ENCODE measurements around the gene PGM5.
"Not testable (repeated sequence)": the region's sequence is repeated elsewhere in the genome, so short reads cannot be mapped to it uniquely, and the experiment has no call there.

The PGM5 gene

GRCh38 chr9:68343992-68344391 lies 12.4 kb upstream of the PGM5 start:
- H3K27ac Mint-ChIP-seq; H3K36me3 Mint-ChIP-seq (ENCODE audit: low read depth); H3K4me3 Mint-ChIP-seq; H3K9me3 Mint-ChIP-seq; H3K4me1 Mint-ChIP-seq (ENCODE audit: low read depth); H3K27me3 Mint-ChIP-seq: not testable (repeated sequence)

GRCh38 chr9:68351689-68352088 lies 4.7 kb upstream of the PGM5 start:
- H3K4me1 Mint-ChIP-seq (ENCODE audit: low read depth); H3K4me3 Mint-ChIP-seq; H3K9me3 Mint-ChIP-seq; H3K27ac Mint-ChIP-seq; H3K36me3 Mint-ChIP-seq (ENCODE audit: low read depth): not testable (repeated sequence)
- H3K27me3 Mint-ChIP-seq, result peaks cover 15% of the 10 kb centered on the region

GRCh38 chr9:68355993-68356379 lies 425 bp upstream of the PGM5 start:
- Mint-ChIP-seq H3K4me3 (peak overlapping the region; percentile 69), H3K27me3 (peaks cover 25% of the 10 kb centered on the region)
- H3K36me3 Mint-ChIP-seq (ENCODE audit: low read depth); H3K9me3 Mint-ChIP-seq; H3K27ac Mint-ChIP-seq; H3K4me1 Mint-ChIP-seq (ENCODE audit: low read depth): not testable (repeated sequence)

GRCh38 chr9:68357119-68357714 lies 806 bp downstream of the PGM5 start:
- not testable (repeated sequence) for H3K36me3 Mint-ChIP-seq (ENCODE audit: low read depth); H3K27ac Mint-ChIP-seq; H3K9me3 Mint-ChIP-seq; H3K4me1 Mint-ChIP-seq (ENCODE audit: low read depth)
- Mint-ChIP-seq H3K27me3 (peaks cover 25% of the 10 kb centered on the region), H3K4me3 (peak overlapping the region; percentile 20)

- not testable (repeated sequence) for H3K27ac Mint-ChIP-seq; H3K36me3 Mint-ChIP-seq (ENCODE audit: low read depth); H3K9me3 Mint-ChIP-seq; H3K27me3 Mint-ChIP-seq; H3K4me1 Mint-ChIP-seq (ENCODE audit: low read depth)
- peak overlapping the region; percentile 2 for H3K4me3 Mint-ChIP-seq
Measured at GRCh38 chr9:68366933-68367547, 10.6 kb downstream of the PGM5 start.

GRCh38 chr9:68375789-68376188 lies 19.4 kb downstream of the PGM5 start:
- not testable (repeated sequence) for H3K9me3 Mint-ChIP-seq; H3K4me3 Mint-ChIP-seq; H3K36me3 Mint-ChIP-seq (ENCODE audit: low read depth); H3K4me1 Mint-ChIP-seq (ENCODE audit: low read depth); H3K27ac Mint-ChIP-seq
- peaks cover 17% of the 10 kb centered on the region for H3K27me3 Mint-ChIP-seq

GRCh38 chr9:68377723-68378122 lies 21.3 kb downstream of the PGM5 start:
- H3K9me3 Mint-ChIP-seq; H3K27ac Mint-ChIP-seq; H3K4me3 Mint-ChIP-seq; H3K4me1 Mint-ChIP-seq (ENCODE audit: low read depth); H3K36me3 Mint-ChIP-seq (ENCODE audit: low read depth): not testable (repeated sequence)
- H3K27me3 Mint-ChIP-seq, result peaks cover 14% of the 10 kb centered on the region

- H3K4me1 Mint-ChIP-seq (ENCODE audit: low read depth); H3K36me3 Mint-ChIP-seq (ENCODE audit: low read depth); H3K27ac Mint-ChIP-seq; H3K4me3 Mint-ChIP-seq; H3K9me3 Mint-ChIP-seq: not testable (repeated sequence)
- H3K27me3 Mint-ChIP-seq, result peaks cover 11% of the 10 kb centered on the region
Measured at GRCh38 chr9:68383894-68384293, 27.5 kb downstream of the PGM5 start.

GRCh38 chr9:68389558-68389957 lies 33.1 kb downstream of the PGM5 start:
- not testable (repeated sequence) for H3K27ac Mint-ChIP-seq; H3K4me3 Mint-ChIP-seq; H3K4me1 Mint-ChIP-seq (ENCODE audit: low read depth); H3K9me3 Mint-ChIP-seq; H3K27me3 Mint-ChIP-seq; H3K36me3 Mint-ChIP-seq (ENCODE audit: low read depth)

- H3K27ac Mint-ChIP-seq; H3K36me3 Mint-ChIP-seq (ENCODE audit: low read depth); H3K9me3 Mint-ChIP-seq; H3K4me3 Mint-ChIP-seq; H3K27me3 Mint-ChIP-seq; H3K4me1 Mint-ChIP-seq (ENCODE audit: low read depth): not testable (repeated sequence)
Measured at GRCh38 chr9:68390737-68391136, 34.3 kb downstream of the PGM5 start.

- not testable (repeated sequence) for H3K27me3 Mint-ChIP-seq; H3K4me3 Mint-ChIP-seq; H3K36me3 Mint-ChIP-seq (ENCODE audit: low read depth); H3K9me3 Mint-ChIP-seq; H3K4me1 Mint-ChIP-seq (ENCODE audit: low read depth); H3K27ac Mint-ChIP-seq
Measured at GRCh38 chr9:68396411-68397094, 40.1 kb downstream of the PGM5 start.

GRCh38 chr9:68397095-68397423 lies 40.6 kb downstream of the PGM5 start:
- not testable (repeated sequence) for H3K27ac Mint-ChIP-seq; H3K9me3 Mint-ChIP-seq; H3K36me3 Mint-ChIP-seq (ENCODE audit: low read depth); H3K4me1 Mint-ChIP-seq (ENCODE audit: low read depth); H3K27me3 Mint-ChIP-seq; H3K4me3 Mint-ChIP-seq

GRCh38 chr9:68397796-68398195 lies 41.4 kb downstream of the PGM5 start:
- H3K27ac Mint-ChIP-seq; H3K4me3 Mint-ChIP-seq; H3K36me3 Mint-ChIP-seq (ENCODE audit: low read depth); H3K4me1 Mint-ChIP-seq (ENCODE audit: low read depth); H3K9me3 Mint-ChIP-seq; H3K27me3 Mint-ChIP-seq: not testable (repeated sequence)

GRCh38 chr9:68398324-68398723 lies 41.9 kb downstream of the PGM5 start:
- not testable (repeated sequence) for H3K4me1 Mint-ChIP-seq (ENCODE audit: low read depth); H3K9me3 Mint-ChIP-seq; H3K4me3 Mint-ChIP-seq; H3K27me3 Mint-ChIP-seq; H3K36me3 Mint-ChIP-seq (ENCODE audit: low read depth); H3K27ac Mint-ChIP-seq

- H3K4me3 Mint-ChIP-seq; H3K27me3 Mint-ChIP-seq; H3K27ac Mint-ChIP-seq; H3K36me3 Mint-ChIP-seq (ENCODE audit: low read depth); H3K4me1 Mint-ChIP-seq (ENCODE audit: low read depth); H3K9me3 Mint-ChIP-seq: not testable (repeated sequence)
Measured at GRCh38 chr9:68404421-68405185, 48.2 kb downstream of the PGM5 start.

GRCh38 chr9:68411865-68412264 lies 55.5 kb downstream of the PGM5 start:
- not testable (repeated sequence) for H3K4me3 Mint-ChIP-seq; H3K36me3 Mint-ChIP-seq (ENCODE audit: low read depth); H3K4me1 Mint-ChIP-seq (ENCODE audit: low read depth); H3K27ac Mint-ChIP-seq; H3K27me3 Mint-ChIP-seq; H3K9me3 Mint-ChIP-seq

Data from stimulated activated naive CD8-positive, alpha-beta T cell treated with anti-CD3 and anti-CD28 coated beads, Interleukin-15, Interleukin-2, amounts not matched to agents 100 ng/mL and 50 ng/mL, for 24 hours (primary cell).